H9 (cell line): ENCODE data around the gene IGFLR1. TPM values are rescaled to one million over a fixed set of nuclear protein-coding genes. Genes with fewer than 3 reads are reported as not detected.

Experiments
- DNase-seq: peaks from one replicate; pipeline ENCODE4 v3.0.0-alpha.2; 2017
- H2AFZ ChIP-seq: one replicate; pipeline ENCODE4 v1.6.1; 2013; ENCODE audit warnings: mild to moderate bottlenecking, low read length, control low read depth, moderate library complexity
- H2AK5ac ChIP-seq: 2 replicates; pipeline ENCODE4 v1.6.1; 2013; ENCODE audit warnings: low read length, control low read depth, mixed read lengths; ENCODE audit not compliant: insufficient read length
- H2BK120ac ChIP-seq: one replicate; pipeline ENCODE4 v1.6.1; 2013; ENCODE audit warnings: low read depth, mild to moderate bottlenecking, low read length, control low read depth, inconsistent platforms; ENCODE audit not compliant: poor library complexity, severe bottlenecking
- H2BK12ac ChIP-seq: 2 replicates; pipeline ENCODE4 v1.6.1; 2013; ENCODE audit warnings: low read length, control low read depth, mixed read lengths, low read depth; ENCODE audit not compliant: insufficient read length
- H2BK15ac ChIP-seq: 2 replicates; pipeline ENCODE4 v1.6.1; 2013; ENCODE audit warnings: low read depth, low read length, control low read depth
- H2BK20ac ChIP-seq: one replicate; pipeline ENCODE4 v1.6.1; 2013; ENCODE audit warnings: low read depth, mild to moderate bottlenecking, low read length, control low read depth, inconsistent platforms; ENCODE audit not compliant: poor library complexity, severe bottlenecking
- H2BK5ac ChIP-seq: 2 replicates; pipeline ENCODE4 v1.6.1; 2013; ENCODE audit warnings: low read length, control low read depth, mixed read lengths; ENCODE audit not compliant: insufficient read length
- H3K14ac ChIP-seq: 2 replicates; pipeline ENCODE4 v1.6.1; 2013; ENCODE audit warnings: low read length, control low read depth; ENCODE audit not compliant: insufficient read depth
- H3K18ac ChIP-seq: 2 replicates; pipeline ENCODE4 v1.6.1; 2013; ENCODE audit warnings: low read depth, mild to moderate bottlenecking, mixed read lengths, low read length, control low read depth; ENCODE audit not compliant: insufficient read length
- H3K23ac ChIP-seq: 2 replicates; pipeline ENCODE4 v1.6.1; 2013; ENCODE audit warnings: low read length, control low read depth, mixed read lengths, low read depth; ENCODE audit not compliant: insufficient read length
- H3K23me2 ChIP-seq: 2 replicates; pipeline ENCODE4 v1.6.1; 2013; ENCODE audit warnings: low read depth, mild to moderate bottlenecking, mixed read lengths, low read length, control low read depth; ENCODE audit not compliant: insufficient read length, poor library complexity, severe bottlenecking
- H3K27ac ChIP-seq: 2 replicates; pipeline ENCODE4 v1.5.1; 2013; ENCODE audit warnings: low read length, control low read depth, mixed read lengths, low read depth; ENCODE audit not compliant: insufficient read length
- H3K27me3 ChIP-seq: 2 replicates; pipeline ENCODE4 v1.6.1; 2013; ENCODE audit warnings: low read length, control low read depth, inconsistent platforms; ENCODE audit not compliant: insufficient read depth
- H3K4ac ChIP-seq: 2 replicates; pipeline ENCODE4 v1.6.1; 2013; ENCODE audit warnings: low read depth, mild to moderate bottlenecking, control low read depth, inconsistent platforms, low read length, moderate library complexity
- H3K4me1 ChIP-seq: 2 replicates; pipeline ENCODE4 v1.6.1; 2013; ENCODE audit warnings: low read length, control low read depth, inconsistent platforms; ENCODE audit not compliant: insufficient read depth
- H3K4me2 ChIP-seq: 2 replicates; pipeline ENCODE4 v1.6.1; 2013; ENCODE audit warnings: low read length, control low read depth, mixed read lengths; ENCODE audit not compliant: insufficient read length, insufficient read depth
- H3K56ac ChIP-seq: 2 replicates; pipeline ENCODE4 v1.6.1; 2013; ENCODE audit warnings: low read depth, mild to moderate bottlenecking, mixed read lengths, low read length, control low read depth; ENCODE audit not compliant: insufficient read length
- H3K79me1 ChIP-seq: 2 replicates; pipeline ENCODE4 v1.6.1; 2013; ENCODE audit warnings: low read depth, mild to moderate bottlenecking, moderate library complexity, low read length, control low read depth, inconsistent platforms; ENCODE audit not compliant: insufficient read depth, poor library complexity, severe bottlenecking
- H3K79me2 ChIP-seq: 2 replicates; pipeline ENCODE4 v1.6.1; 2013; ENCODE audit warnings: low read length, control low read depth, inconsistent platforms; ENCODE audit not compliant: insufficient read depth
- H3K9ac ChIP-seq: 2 replicates; pipeline ENCODE4 v1.6.1; 2013; ENCODE audit warnings: low read length, control low read depth, mixed read lengths; ENCODE audit not compliant: insufficient read length; ENCODE audit errors: extremely low read depth
- H3K9me3 ChIP-seq: one replicate; pipeline ENCODE4 v1.6.1; 2013; ENCODE audit warnings: low read depth, low read length, inconsistent platforms; ENCODE audit not compliant: control insufficient read depth
- H3T11ph ChIP-seq: one replicate; pipeline ENCODE4 v1.6.1; 2013; ENCODE audit warnings: mild to moderate bottlenecking, low read length, control low read depth, inconsistent platforms
- H4K20me1 ChIP-seq: one replicate; pipeline ENCODE4 v1.6.1; 2013; ENCODE audit not compliant: control insufficient read depth, insufficient read length, insufficient read depth
- H4K5ac ChIP-seq: 2 replicates; pipeline ENCODE4 v1.6.1; 2013; ENCODE audit warnings: low read depth, mild to moderate bottlenecking, mixed read lengths, low read length, control low read depth; ENCODE audit not compliant: insufficient read length
- H4K8ac ChIP-seq: replicated peaks from 2 replicates; pipeline ENCODE4 v1.6.1; 2013; ENCODE audit warnings: low read length, control low read depth, mixed read lengths, low read depth; ENCODE audit not compliant: insufficient read length
- H4K91ac ChIP-seq: 2 replicates; pipeline ENCODE4 v1.6.1; 2013; ENCODE audit warnings: low read depth, mild to moderate bottlenecking, moderate library complexity, mixed read lengths, low read length, control low read depth; ENCODE audit not compliant: insufficient read length
- H3K27ac Mint-ChIP-seq, 3 experiments: 2 replicates in 2 of 3; 3 replicates in 1 of 3; pipeline ENCODE4 v1.8.0; 2020 to 2021; ENCODE audit warnings: mixed read lengths in 3 of 3, mild to moderate bottlenecking in 1 of 3, moderate library complexity in 1 of 3
- H3K27me3 Mint-ChIP-seq: 2 replicates; pipeline ENCODE4 v1.8.0; 2021; ENCODE audit warnings: low read depth, mild to moderate bottlenecking, moderate library complexity, mixed read lengths
- H3K36me3 Mint-ChIP-seq, 3 experiments: 2 replicates in 2 of 3; 3 replicates in 1 of 3; pipeline ENCODE4 v1.8.0; 2020 to 2021; ENCODE audit warnings: low read depth in 3 of 3, mixed read lengths in 3 of 3; ENCODE audit not compliant: insufficient read depth in 1 of 3
- H3K4me1 Mint-ChIP-seq, 2 experiments: 2 replicates each; pipeline ENCODE4 v1.8.0; 2020; ENCODE audit warnings: mixed read lengths in 2 of 2
- H3K4me3 Mint-ChIP-seq, 2 experiments: 2 replicates in 1 of 2; 3 replicates in 1 of 2; pipeline ENCODE4 v1.8.0; 2020 to 2021; ENCODE audit warnings: mild to moderate bottlenecking in 2 of 2, mixed read lengths in 2 of 2, moderate library complexity in 1 of 2
- H3K9me3 Mint-ChIP-seq, 2 experiments: 2 replicates in 1 of 2; 3 replicates in 1 of 2; pipeline ENCODE4 v1.8.0; 2020; ENCODE audit warnings: mild to moderate bottlenecking in 2 of 2, mixed read lengths in 2 of 2, moderate library complexity in 1 of 2
- WGBS: extraction: QIAGEN DNeasy Blood & Tissue Kit; methylation state at CpG from one replicate; pipeline ENCODE4 v1.1.7; 2013; ENCODE audit warnings: missing lambda C conversion rate, low lambda C conversion rate, mixed read lengths; ENCODE audit not compliant: insufficient read length; ENCODE audit errors: extremely low coverage; 5-methylcytosine and 5-hydroxymethylcytosine counted together
- total RNA-seq: library from RNA; stranded (reverse); gene quantifications from 2 replicates; pipeline ENCODE4 v1.2.1, GENCODE V29; 2021
- TF ChIP-seq, protein P1 (sequence below): fragments of 200-600 bp; sonication (generic); conservative IDR thresholded peaks from 3 replicates; pipeline ENCODE4 v1.8.0; 2021; ENCODE audit warnings: antibody characterized with exemption, mild to moderate bottlenecking

The IGFLR1 gene
- total RNA-seq, 1 experiment from 2014 or later = 2.9 TPM

- Histone ChIP-seq H4K5ac (no peak overlapping the region), H2BK12ac (no peak overlapping the region), H3K18ac (no peak overlapping the region), H3T11ph (no peak overlapping the region), H2AFZ (no peak overlapping the region), H3K4me1 (peaks cover 5% of the 10 kb centered on the region; the same call in 1 of the 2 replicates), H2BK5ac (no peak overlapping the region), H2BK15ac (no peak overlapping the region), H3K23me2 (peaks cover 5% of the 10 kb centered on the region), H3K27ac (no peak overlapping the region), H3K27me3 (no peaks in the 10 kb centered on the region), H3K56ac (no peak overlapping the region), H4K8ac (no peak overlapping the region), H3K4me2 (no peak overlapping the region), H3K9ac (no peak overlapping the region), H3K23ac (no peak overlapping the region), H3K79me2 (no peaks in the 10 kb centered on the region), H2AK5ac (no peak overlapping the region), H4K20me1 (no peaks in the 10 kb centered on the region), H3K79me1 (no peaks in the 10 kb centered on the region), H3K14ac (no peak overlapping the region), H2BK120ac (no peak overlapping the region), H2BK20ac (no peak overlapping the region), H4K91ac (no peak overlapping the region), H3K4ac (no peak overlapping the region), H3K9me3 (no peaks in the 10 kb centered on the region)
- no CpG with 5 or more reads among the region's 7 CpGs for WGBS
- peak overlapping the region in 1 of 2 experiments; percentile 88; a peak in 1 of 5 replicates for H3K4me3 Mint-ChIP-seq
- TF ChIP-seq, protein P1, sequence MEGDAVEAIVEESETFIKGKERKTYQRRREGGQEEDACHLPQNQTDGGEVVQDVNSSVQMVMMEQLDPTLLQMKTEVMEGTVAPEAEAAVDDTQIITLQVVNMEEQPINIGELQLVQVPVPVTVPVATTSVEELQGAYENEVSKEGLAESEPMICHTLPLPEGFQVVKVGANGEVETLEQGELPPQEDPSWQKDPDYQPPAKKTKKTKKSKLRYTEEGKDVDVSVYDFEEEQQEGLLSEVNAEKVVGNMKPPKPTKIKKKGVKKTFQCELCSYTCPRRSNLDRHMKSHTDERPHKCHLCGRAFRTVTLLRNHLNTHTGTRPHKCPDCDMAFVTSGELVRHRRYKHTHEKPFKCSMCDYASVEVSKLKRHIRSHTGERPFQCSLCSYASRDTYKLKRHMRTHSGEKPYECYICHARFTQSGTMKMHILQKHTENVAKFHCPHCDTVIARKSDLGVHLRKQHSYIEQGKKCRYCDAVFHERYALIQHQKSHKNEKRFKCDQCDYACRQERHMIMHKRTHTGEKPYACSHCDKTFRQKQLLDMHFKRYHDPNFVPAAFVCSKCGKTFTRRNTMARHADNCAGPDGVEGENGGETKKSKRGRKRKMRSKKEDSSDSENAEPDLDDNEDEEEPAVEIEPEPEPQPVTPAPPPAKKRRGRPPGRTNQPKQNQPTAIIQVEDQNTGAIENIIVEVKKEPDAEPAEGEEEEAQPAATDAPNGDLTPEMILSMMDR = no peak
- peaks cover 32% of the 10 kb centered on the region for H3K27me3 Mint-ChIP-seq
- H3K9me3 Mint-ChIP-seq = no peaks in the 10 kb centered on the region; a peak in 1 of 5 replicates
- no peak for DNase-seq
- H3K4me1 Mint-ChIP-seq = peaks cover 32 to 41% of the 10 kb centered on the region in 2 experiments
- no peak overlapping the region; a peak in 1 of 7 replicates for H3K27ac Mint-ChIP-seq
- H3K36me3 Mint-ChIP-seq = peaks cover 0 to 7% (median 2%) of the 10 kb centered on the region in 3 experiments; a peak in 2 of 7 replicates
Observed at GRCh38 chr19:35777961-35778360, 35.7 kb upstream of the IGFLR1 start.
